Measurements from ENCODE around the gene LDLR.

DNA sequence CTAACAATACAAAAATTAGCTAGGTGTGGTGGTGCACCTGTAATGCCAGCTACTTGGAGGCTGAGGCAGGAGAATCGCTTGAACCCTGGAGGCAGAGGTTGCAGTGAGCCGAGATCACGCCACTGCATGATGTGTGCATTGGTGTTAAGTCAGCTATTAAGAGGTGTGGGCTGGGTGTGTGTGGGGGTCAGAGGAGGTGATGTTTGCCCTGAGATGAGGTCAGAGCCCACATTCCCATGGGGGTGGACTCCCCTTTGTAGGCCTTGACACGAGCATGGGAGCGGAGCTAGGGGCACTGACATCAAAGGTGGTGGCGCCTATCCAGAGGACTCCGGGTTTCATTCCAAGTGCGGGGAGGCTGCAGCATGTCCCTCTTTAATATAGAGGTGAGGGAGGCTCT lies 34.6 kb upstream of the LDLR start:
- TF ChIP-seq POLR2A (IDR thresholded peaks at IDR 0.05), result no peak
- TF ChIP-seq, protein P1, sequence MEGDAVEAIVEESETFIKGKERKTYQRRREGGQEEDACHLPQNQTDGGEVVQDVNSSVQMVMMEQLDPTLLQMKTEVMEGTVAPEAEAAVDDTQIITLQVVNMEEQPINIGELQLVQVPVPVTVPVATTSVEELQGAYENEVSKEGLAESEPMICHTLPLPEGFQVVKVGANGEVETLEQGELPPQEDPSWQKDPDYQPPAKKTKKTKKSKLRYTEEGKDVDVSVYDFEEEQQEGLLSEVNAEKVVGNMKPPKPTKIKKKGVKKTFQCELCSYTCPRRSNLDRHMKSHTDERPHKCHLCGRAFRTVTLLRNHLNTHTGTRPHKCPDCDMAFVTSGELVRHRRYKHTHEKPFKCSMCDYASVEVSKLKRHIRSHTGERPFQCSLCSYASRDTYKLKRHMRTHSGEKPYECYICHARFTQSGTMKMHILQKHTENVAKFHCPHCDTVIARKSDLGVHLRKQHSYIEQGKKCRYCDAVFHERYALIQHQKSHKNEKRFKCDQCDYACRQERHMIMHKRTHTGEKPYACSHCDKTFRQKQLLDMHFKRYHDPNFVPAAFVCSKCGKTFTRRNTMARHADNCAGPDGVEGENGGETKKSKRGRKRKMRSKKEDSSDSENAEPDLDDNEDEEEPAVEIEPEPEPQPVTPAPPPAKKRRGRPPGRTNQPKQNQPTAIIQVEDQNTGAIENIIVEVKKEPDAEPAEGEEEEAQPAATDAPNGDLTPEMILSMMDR (IDR thresholded peaks at IDR 0.05), result no peak

Measured in heart left ventricle (tissue), 13 donors.